NCI-H460 (cell line): Measurements from ENCODE around the gene METTL24. TPM values are rescaled to one million over a fixed set of nuclear protein-coding genes. Genes with fewer than 3 reads are reported as not detected.

ENCODE experiments used
- DNase-seq: peaks from one replicate; pipeline ENCODE4 v3.0.0-alpha.2; 2016; ENCODE audit warnings: low read depth; ENCODE audit errors: extremely low read depth
- total RNA-seq: library from RNA; depleted of rRNA; stranded (reverse); fragments of >200 nt; shearing (Covaris generic); gene quantifications from 2 replicates; pipeline ENCODE4 v1.2.3, GENCODE V29; 2014; rRNA removed

METTL24 gene
- total RNA-seq, 1 experiment from 2014 or later, result not detected

DNA sequence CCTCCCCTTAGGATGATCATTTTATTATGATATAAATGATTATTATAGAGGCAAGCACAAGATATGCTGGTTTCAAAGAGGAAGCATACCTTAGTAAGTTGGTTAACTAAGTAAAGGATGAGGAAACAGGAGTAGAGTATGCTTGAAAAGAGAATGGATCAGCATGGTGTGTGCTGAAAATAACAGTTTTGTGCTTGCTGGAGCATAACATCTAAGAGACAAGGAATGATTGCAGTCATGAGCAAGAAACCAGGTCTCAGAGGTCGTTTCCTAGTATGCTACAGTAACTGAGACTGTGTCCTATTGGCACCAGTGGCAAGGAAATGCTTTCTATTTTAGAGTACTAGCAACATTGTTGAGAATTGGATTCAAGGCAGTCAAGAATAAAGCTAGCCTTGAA, 143.8 kb downstream of the METTL24 start:
- DNase-seq, result no peak

- DNase-seq, result no peak
These were observed 146.4 kb downstream of the METTL24 start for GRCh38 chr6:110211753-110212152.

DNA sequence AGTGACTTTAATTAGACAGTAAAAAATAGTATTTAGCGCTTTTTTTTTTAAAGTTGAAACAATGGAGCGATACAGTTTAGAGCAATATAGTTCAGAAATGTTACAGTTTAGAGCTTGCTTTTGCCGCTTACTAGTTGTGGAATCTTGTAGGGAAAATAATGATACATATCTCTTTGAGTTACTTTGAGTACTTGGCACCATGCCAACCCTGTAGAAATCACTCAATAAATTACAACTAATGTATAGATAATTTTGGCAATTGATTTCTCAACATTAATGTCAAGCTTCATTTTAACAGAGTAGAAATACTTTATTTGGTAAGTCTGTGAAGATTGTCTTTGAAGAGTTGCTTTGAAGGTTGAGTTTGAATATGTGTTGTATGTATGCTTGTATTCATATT, 150.5 kb downstream of the METTL24 start:
- DNase-seq, result no peak

GRCh38 chr6:110201151-110201884, 156.8 kb downstream of the METTL24 start:
- DNase-seq, result no peak

- DNase-seq, result no peak
These were observed 159.6 kb downstream of the METTL24 start for GRCh38 chr6:110198561-110198960.

- DNase-seq, result no peak
These were observed 161.3 kb downstream of the METTL24 start for GRCh38 chr6:110196874-110197273.

DNA sequence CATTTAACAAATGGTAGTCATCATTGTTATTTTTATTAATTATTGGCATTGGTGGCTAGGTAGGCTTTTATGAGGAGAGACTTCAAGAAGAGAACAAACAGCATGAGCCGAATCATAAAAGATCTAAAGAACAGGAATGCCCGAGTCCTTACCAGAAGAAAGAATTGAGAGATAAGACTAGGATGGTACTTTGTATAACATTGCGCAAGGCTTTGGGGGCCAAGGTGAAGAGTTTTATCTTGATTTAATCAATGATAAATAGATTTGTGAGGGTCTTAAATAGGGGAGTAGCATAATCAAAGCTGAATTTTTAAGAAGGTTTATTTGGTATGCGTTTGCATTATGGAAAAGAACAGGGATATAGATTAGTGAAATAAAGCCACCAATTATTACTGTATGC, 162.5 kb downstream of the METTL24 start:
- no peak for DNase-seq

Other genes starting within 250 kb of the METTL24 start
- 10.1 and 11.5 TPM in 2 replicates for gene WASF1, start 178.7 kb downstream of the METTL24 start, total RNA-seq
- gene CDC40, start 177.9 kb downstream of the METTL24 start, total RNA-seq, result 17.5 and 20.3 TPM in 2 replicates
- 0.89 and 1.0 TPM in 2 replicates for gene DDO, start 57.2 kb upstream of the METTL24 start, total RNA-seq
- not detected in 2 replicates for gene SLC22A16, start 118.3 kb upstream of the METTL24 start, total RNA-seq